ENCODE measurements around the gene ZNF581.

ZNF581 gene

DNA sequence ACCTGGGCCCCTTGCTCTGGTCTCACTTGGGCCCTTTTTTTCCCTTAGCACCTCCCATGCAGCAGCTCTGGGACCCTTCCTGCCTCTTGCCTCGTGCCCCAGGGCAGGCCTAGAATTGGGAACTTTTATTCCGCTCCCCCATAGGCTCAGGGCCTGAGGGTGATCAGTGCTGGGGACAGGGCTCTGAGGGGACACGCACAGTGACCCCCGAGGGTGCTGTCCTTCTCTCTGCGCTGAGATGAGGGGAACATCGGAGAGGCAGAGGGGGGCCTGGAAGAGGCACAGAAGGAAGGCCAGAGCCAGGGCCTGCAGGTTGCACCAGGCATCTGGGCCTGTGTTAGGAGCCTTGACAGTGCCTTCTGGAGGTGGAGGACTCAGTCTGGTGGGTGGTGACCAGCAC is 42.3 kb downstream of the ZNF581 start:
- DNase-seq = no peak
- in situ Hi-C loops (cut with HindIII; ENCODE audit: low pct_ligation_motif_present, low pct_unique_long_range_greater_than_20kb, low sequenced_read_pairs) = no loop called here

- DNase-seq = no peak
- in situ Hi-C loops (cut with HindIII; ENCODE audit: low pct_ligation_motif_present, low pct_unique_long_range_greater_than_20kb, low sequenced_read_pairs) = no loop called here
Observed at GRCh38 chr19:55686311-55687050, 43.0 kb downstream of the ZNF581 start.

DNA sequence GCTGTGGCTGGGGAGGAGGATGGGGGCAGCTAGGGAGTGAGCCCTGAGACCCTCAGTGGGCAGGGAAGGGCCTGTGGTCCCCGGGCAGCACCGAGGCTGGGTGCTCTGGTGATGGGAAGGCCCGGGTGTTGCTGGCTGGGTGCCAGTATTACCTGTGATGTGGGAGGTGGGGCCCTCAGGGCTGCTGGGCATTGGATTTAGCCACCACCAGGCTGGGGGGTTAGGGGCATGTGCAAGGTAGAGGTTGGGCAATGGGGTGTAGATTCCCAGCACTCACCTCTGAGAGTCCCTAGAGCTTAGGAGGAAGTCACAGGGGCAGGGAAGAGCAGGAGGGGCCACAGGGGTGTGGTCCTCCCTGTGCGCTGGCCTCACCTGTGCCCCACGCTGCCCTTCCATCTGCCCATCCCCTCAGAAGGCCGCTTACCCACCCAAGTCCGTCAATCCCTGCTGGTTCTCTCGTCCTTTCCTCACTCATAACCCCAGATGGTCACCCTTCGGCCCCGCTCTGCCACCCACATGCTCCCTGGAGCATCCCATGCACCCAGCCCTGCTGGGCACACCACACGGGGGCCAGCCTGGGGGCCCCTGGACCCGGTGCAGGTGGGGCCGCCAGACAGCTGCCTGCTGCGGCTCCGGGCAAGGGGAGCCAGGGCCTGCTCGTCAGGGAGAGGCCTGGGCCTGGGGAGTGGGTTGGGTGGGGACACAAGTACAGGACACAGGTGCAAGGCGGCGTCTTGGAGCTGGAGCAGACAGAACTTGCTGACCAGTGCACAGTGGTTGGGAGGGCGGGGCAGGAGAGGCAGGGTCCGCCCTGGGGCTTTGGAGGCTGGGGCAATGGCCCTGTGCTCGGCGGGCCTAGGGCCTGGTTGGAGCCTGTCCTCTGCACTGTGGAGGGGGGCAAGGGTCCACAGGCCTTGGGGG is 44.1 kb downstream of the ZNF581 start:
- DNase-seq = no peak
- in situ Hi-C loops (cut with HindIII; ENCODE audit: low pct_ligation_motif_present, low pct_unique_long_range_greater_than_20kb, low sequenced_read_pairs) = no loop called here

DNA sequence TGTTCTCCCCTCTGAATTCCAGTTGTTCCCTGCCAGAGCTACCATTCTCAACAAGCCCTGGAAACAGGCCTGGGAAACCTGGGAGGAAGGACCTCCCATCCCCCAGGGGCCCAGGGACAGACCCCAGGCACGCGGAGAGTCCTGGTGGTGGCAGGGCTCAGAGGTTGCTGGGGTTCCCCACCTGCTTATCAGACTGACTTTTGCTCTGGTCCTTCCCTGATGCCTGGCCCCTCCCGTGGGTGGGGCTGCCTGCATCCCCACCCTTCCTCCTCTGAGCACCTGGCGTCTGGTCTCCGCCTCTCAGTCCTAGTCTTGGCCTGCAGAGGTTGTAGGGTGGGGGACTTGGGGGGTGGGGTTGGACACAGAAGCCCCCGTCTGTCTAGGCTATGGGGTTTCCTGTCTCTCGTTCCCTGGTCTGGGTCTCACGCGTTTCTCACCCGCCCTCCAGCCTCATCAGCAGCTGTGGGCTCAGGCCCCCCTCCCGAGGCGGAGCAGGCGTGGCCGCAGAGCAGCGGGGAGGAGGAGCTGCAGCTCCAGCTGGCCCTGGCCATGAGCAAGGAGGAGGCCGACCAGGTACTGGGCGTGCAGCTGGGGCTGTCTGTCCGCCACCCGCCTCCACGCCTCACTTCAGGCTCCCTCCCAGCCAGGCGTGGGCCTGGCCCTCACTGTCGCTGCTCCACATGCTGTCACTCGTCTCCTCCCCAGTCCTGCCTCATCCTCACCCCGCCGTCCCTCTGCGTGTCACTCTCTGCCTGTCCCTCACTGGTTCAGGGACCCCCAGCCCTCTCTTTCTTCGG is 45.2 kb downstream of the ZNF581 start:
- no peak for DNase-seq
- in situ Hi-C loops (cut with HindIII; ENCODE audit: low pct_ligation_motif_present, low pct_unique_long_range_greater_than_20kb, low sequenced_read_pairs) = no loop called here

GRCh38 chr19:55689411-55690108 is 46.1 kb downstream of the ZNF581 start:
- in situ Hi-C loops (cut with HindIII; ENCODE audit: low pct_ligation_motif_present, low pct_unique_long_range_greater_than_20kb, low sequenced_read_pairs) = no loop called here
- no peak for DNase-seq

DNA sequence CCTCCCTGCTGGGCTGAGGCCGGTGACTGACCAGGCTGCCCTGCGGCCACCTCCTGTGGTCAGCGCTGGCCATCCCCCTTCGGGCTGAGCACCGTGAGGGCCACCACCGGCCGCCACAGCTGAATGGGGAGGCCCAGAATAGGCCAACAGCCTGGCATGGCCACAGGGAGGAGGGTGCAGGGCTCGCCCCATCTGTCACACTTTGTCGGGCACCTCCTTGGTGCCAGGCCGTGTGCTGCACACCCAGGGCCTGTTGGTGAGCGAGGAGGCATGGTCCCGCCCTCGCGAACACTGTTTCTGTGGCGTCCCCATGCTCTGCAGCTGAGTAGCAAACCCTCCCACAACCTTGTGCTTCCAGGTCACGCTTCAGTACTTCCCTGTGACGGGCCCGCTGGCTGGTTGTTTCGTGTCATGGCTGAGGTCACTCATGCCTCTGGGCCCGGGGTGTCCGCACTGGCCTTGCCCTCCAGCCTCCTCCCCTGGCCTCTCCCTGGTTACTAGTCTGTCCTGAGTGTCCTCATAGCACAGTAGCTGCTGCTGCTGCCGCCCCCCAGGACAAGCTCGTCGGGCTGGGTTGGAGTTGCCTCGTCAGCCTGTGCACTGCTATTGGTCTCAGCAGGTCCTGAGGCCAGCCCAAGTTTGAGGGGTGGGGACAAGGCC is 46.8 kb downstream of the ZNF581 start:
- DNase-seq = no peak
- in situ Hi-C loops (cut with HindIII; ENCODE audit: low pct_ligation_motif_present, low pct_unique_long_range_greater_than_20kb, low sequenced_read_pairs) = no loop called here

DNA sequence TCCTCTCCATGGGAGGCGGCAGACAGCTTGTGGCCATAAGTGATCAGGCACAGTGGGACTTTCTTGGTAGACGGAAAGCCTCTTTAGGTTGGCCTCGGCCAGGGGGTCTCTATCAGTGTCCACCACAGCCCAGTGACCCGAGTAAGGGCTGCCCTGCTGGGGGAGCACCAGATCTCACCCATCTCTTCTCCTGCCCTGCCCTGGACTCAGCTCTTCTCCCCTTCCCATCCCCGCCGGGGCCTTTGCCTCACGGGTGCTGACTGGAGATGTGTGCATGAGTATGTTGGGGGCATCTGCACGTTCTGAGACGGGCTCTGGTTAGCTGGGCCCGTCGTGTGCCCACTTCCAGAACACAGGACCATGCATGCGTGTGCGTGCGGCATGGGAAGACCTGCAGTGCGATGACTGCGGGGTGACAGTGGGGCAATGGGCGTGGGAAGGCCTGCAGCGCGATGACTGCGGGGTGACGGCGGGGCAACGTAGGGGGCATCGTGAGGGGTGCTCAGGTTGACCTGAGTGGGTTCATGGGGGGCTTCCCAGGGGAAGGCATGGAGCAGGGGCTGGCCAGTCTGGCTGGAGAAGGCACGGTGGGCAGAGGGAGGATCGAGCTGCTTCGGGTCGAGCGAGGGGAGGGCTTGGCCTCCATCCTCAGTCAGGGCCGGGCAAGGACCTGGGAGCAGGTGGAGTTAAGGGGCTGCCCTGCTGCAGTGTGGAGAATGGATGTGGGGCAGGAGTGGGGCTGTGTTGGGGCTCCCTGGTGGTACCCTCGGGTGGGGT is 47.5 kb downstream of the ZNF581 start:
- in situ Hi-C loops (cut with HindIII; ENCODE audit: low pct_ligation_motif_present, low pct_unique_long_range_greater_than_20kb, low sequenced_read_pairs) = no loop called here
- DNase-seq = no peak

GRCh38 chr19:55691561-55692481 is 48.4 kb downstream of the ZNF581 start:
- DNase-seq = no peak
- in situ Hi-C loops (cut with HindIII; ENCODE audit: low pct_ligation_motif_present, low pct_unique_long_range_greater_than_20kb, low sequenced_read_pairs) = no loop called here

DNA sequence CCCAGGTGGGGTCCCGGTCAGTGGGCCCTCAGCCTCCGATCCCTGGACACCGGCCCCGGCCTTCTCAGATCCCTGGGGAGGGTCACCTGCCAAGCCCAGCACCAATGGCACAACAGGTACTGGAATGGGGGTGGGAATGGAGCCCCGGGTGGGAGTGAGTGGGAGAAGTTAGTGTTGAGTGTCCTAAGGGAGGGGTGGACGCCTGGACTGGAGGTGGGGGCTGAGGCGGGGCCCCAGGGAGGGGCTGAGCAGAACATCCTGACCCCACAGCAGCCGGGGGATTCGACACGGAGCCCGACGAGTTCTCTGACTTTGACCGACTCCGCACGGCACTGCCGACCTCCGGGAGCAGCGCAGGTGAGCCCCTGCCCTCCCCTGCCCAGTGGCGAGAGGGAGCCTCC is 49.2 kb downstream of the ZNF581 start:
- DNase-seq = no peak

GRCh38 chr19:55693336-55693974 is 50.0 kb downstream of the ZNF581 start:
- no peak for DNase-seq
- in situ Hi-C loops (cut with HindIII; ENCODE audit: low pct_ligation_motif_present, low pct_unique_long_range_greater_than_20kb, low sequenced_read_pairs) = no loop called here

More for the DNA sequence above, 49.2 kb downstream of the ZNF581 start:
- in situ Hi-C loops (cut with HindIII; ENCODE audit: low pct_ligation_motif_present, low pct_unique_long_range_greater_than_20kb, low sequenced_read_pairs) = no loop called here

DNA sequence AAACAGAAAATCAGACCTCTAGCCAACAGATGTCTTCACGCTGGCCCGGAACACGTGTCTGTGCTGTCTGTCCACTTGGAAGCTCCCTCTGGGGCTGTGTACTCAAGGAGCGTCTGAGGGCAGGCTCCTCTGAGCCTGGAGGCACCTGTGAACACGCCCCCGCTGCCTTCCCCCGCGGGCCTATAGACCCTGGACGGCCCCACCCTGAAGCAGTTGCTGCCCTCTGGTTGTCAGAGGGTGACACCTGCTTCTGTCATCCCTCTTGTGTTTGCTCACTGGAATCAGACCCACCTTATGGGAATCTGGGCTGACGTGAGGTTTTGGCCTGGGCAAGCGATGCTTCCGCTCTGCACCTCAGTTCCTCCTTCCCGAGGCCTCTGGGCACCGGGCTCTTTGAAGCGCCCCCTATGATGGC is 50.8 kb downstream of the ZNF581 start:
- in situ Hi-C loops (cut with HindIII; ENCODE audit: low pct_ligation_motif_present, low pct_unique_long_range_greater_than_20kb, low sequenced_read_pairs) = no loop called here
- no peak for DNase-seq

- in situ Hi-C loops (cut with HindIII; ENCODE audit: low pct_ligation_motif_present, low pct_unique_long_range_greater_than_20kb, low sequenced_read_pairs) = no loop called here
- DNase-seq = no peak
Observed at GRCh38 chr19:55694656-55695491, 51.4 kb downstream of the ZNF581 start.

Measured in ACHN (cell line).